SIG-M5 treated with dmso at 0.1 percent for 504 hours (cell line): Measurements from ENCODE around the gene STX4.

Source experiments
- DNase-seq: peaks from one replicate; lab custom pipeline; 2025; ENCODE audit not compliant: unreplicated experiment; lab: John Stamatoyannopoulos, UW

The STX4 gene

GRCh38 chr16:31032736-31033708 lies at the start of gene STX4:
TSS of gene STX4 (plus strand) at chr16:31033558. CDS start at chr16:31033806, 248 bp downstream.
- DNase-seq, result peak; percentile 94

GRCh38 chr16:30983898-30984610 lies 49.3 kb upstream of the STX4 start:
- DNase-seq, result no peak

- DNase-seq, result peak; percentile 49
These were observed 48.5 kb upstream of the STX4 start, which contains the start of gene HSD3B7 for GRCh38 chr16:30984669-30985400. TSS of gene HSD3B7 (plus strand) at chr16:30985207. CDS start at chr16:30985659, 452 bp downstream.

GRCh38 chr16:30985401-30986128 lies 47.8 kb upstream of the STX4 start:
- peak; percentile 31 for DNase-seq

- DNase-seq, result no peak
These were observed 47.0 kb upstream of the STX4 start for GRCh38 chr16:30986129-30986991.

GRCh38 chr16:30987581-30988190 lies 45.7 kb upstream of the STX4 start:
- no peak for DNase-seq

- DNase-seq, result no peak
These were observed 43.8 kb upstream of the STX4 start for GRCh38 chr16:30989469-30990047.

GRCh38 chr16:30990105-30990504 lies 43.3 kb upstream of the STX4 start:
- DNase-seq, result no peak

- DNase-seq, result no peak
These were observed 42.3 kb upstream of the STX4 start for GRCh38 chr16:30991052-30991451.

- DNase-seq, result no peak
These were observed 41.0 kb upstream of the STX4 start for GRCh38 chr16:30992276-30992780.

- no peak for DNase-seq
These were observed 40.2 kb upstream of the STX4 start for GRCh38 chr16:30992931-30993816.

GRCh38 chr16:30995927-30996323 lies 37.4 kb upstream of the STX4 start:
- DNase-seq, result no peak

- no peak for DNase-seq
These were observed 36.9 kb upstream of the STX4 start for GRCh38 chr16:30996324-30996984.

GRCh38 chr16:30996985-30997724 lies 36.2 kb upstream of the STX4 start:
- peak; percentile 55 for DNase-seq

GRCh38 chr16:30997725-30998711 lies 35.3 kb upstream of the STX4 start:
- no peak for DNase-seq
